MCF 10A (cell line): ENCODE results near the gene C19orf81. TPM values are rescaled to one million over a fixed set of nuclear protein-coding genes. Genes with fewer than 3 reads are reported as not detected.

Experiments used
- BruUV-seq: library from RNA; stranded (reverse); fragments of 400-500 nt; replicated peaks from 2 replicates; lab custom pipeline; 2021; lab: Mats Ljungman, UMichigan
- CTCF ChIA-PET: fragments of 300-600 bp; sonication (Branson Sonifier 250); formaldehyde crosslinking; extraction: SDS; loops from one replicate; lab custom pipeline; 2021; ENCODE audit warnings: antibody characterized with exemption, inconsistent platforms; lab: Yijun Ruan, JAX
- POLR2A ChIA-PET: fragments of 300-600, 350-650 bp; sonication (Branson Sonifier 250); formaldehyde crosslinking; extraction: SDS; loops from one replicate; lab custom pipeline; 2020; ENCODE audit warnings: antibody characterized with exemption, inconsistent platforms; lab: Yijun Ruan, JAX
- DNase-seq: peaks from one replicate; pipeline ENCODE4 v3.0.0-alpha.2; 2018; ENCODE audit not compliant: unreplicated experiment
- H3K27ac Mint-ChIP-seq: one replicate; pipeline ENCODE4 v1.8.0; 2022; ENCODE audit warnings: mild to moderate bottlenecking, low read depth, mixed read lengths; ENCODE audit not compliant: unreplicated experiment
- H3K27me3 Mint-ChIP-seq: one replicate; pipeline ENCODE4 v1.8.0; 2022; ENCODE audit warnings: mixed read lengths; ENCODE audit not compliant: insufficient read depth, unreplicated experiment
- H3K36me3 Mint-ChIP-seq: one replicate; pipeline ENCODE4 v1.8.0; 2022; ENCODE audit warnings: mild to moderate bottlenecking, moderate library complexity, mixed read lengths; ENCODE audit not compliant: insufficient read depth, unreplicated experiment
- H3K4me1 Mint-ChIP-seq: one replicate; pipeline ENCODE4 v1.8.0; 2022; ENCODE audit warnings: mixed read lengths; ENCODE audit not compliant: insufficient read depth, unreplicated experiment
- H3K4me3 Mint-ChIP-seq: one replicate; pipeline ENCODE4 v1.8.0; 2022; ENCODE audit warnings: mild to moderate bottlenecking, moderate library complexity, mixed read lengths; ENCODE audit not compliant: unreplicated experiment
- H3K9me3 Mint-ChIP-seq: one replicate; pipeline ENCODE4 v1.8.0; 2022; ENCODE audit warnings: mixed read lengths; ENCODE audit not compliant: unreplicated experiment
- CTCF ChIP-seq: fragments of 200-600 bp; IDR thresholded peaks from one replicate; pipeline ENCODE4 v1.8.0; 2022; ENCODE audit warnings: antibody characterized with exemption, mild to moderate bottlenecking; ENCODE audit not compliant: unreplicated experiment
- intact Hi-C: fragments of 100-400 bp; cut with micrococcal nuclease; formaldehyde crosslinking; loops from 2 replicates; pipeline ENCODE4 v1.14.1; 2022
- total RNA-seq: library from RNA; stranded (reverse); gene quantifications from 2 replicates; pipeline ENCODE4 v1.2.3, GENCODE V29; 2022

Gene C19orf81
- total RNA-seq, 1 experiment from 2014 or later = not detected

- CTCF ChIA-PET = no interaction called here
- Mint-ChIP-seq H3K27me3 (peaks cover 24% of the 10 kb centered on the region), H3K4me3 (no peak within 1 kb of the TSS), H3K9me3 (peaks cover 8% of the 10 kb centered on the region), H3K36me3 (no peaks in the 10 kb centered on the region), H3K4me1 (no peaks in the 10 kb centered on the region), H3K27ac (no peak within 1 kb of the TSS)
- TF ChIP-seq CTCF = no peak
- DNase-seq = no peak
- intact Hi-C loops = no loop called here
- no TSS peak for BruUV-seq
- POLR2A ChIA-PET = interaction anchor here (0.6 kb wide), 1 partner anchor 101 kb away, joined by 4 read pairs; no protein-coding TSS in a partner anchor
Observed at GRCh38 chr19:50639121-50640112, 9.8 kb upstream of the C19orf81 start, which contains the start of gene SYT3. Gene SYT3, minus strand, starts transcription at chr19:50639881. Its CDS starts 2,470 bp downstream, at chr19:50637411.

DNA sequence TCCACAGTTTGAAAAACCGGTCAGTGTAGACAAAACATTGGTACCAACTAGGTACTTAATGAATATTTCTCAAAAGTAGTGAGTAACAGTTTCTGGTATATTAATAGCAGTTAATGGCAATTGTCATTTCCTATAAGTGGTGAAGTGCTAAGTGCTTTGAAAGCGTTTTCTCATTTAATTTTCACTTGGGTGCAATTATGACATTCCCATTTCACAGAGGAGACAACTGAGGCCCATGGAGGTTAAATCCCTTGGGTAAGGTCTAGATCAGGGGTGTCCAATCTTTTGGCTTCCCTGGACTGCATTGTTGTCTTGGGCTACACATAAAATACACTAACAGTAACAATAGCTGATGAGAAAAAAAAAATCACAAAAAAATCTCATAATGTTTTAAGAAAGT is 8.9 kb upstream of the C19orf81 start:
- CTCF ChIA-PET = no interaction called here
- no TSS peak for BruUV-seq
- H3K27me3 Mint-ChIP-seq = peaks cover 24% of the 10 kb centered on the region

GRCh38 chr19:50644315-50644915 is 4.8 kb upstream of the C19orf81 start:
- BruUV-seq = no TSS peak
- Mint-ChIP-seq H3K27ac (no peak overlapping the region), H3K9me3 (no peaks in the 10 kb centered on the region), H3K4me1 (no peaks in the 10 kb centered on the region), H3K27me3 (no peaks in the 10 kb centered on the region), H3K36me3 (no peaks in the 10 kb centered on the region), H3K4me3 (no peak overlapping the region)
- DNase-seq = no peak
- POLR2A ChIA-PET = no interaction called here
- CTCF ChIA-PET = no interaction called here
- intact Hi-C loops = no loop called here
- no peak for TF ChIP-seq CTCF

More for the DNA sequence above, 8.9 kb upstream of the C19orf81 start:
- TF ChIP-seq CTCF = no peak
- H3K4me1 Mint-ChIP-seq = no peaks in the 10 kb centered on the region
- H3K9me3 Mint-ChIP-seq = peaks cover 8% of the 10 kb centered on the region
- DNase-seq = no peak
- H3K4me3 Mint-ChIP-seq = no peak overlapping the region
- no peak overlapping the region for H3K27ac Mint-ChIP-seq
- intact Hi-C loops = no loop called here
- POLR2A ChIA-PET = no interaction called here
- no peaks in the 10 kb centered on the region for H3K36me3 Mint-ChIP-seq

DNA sequence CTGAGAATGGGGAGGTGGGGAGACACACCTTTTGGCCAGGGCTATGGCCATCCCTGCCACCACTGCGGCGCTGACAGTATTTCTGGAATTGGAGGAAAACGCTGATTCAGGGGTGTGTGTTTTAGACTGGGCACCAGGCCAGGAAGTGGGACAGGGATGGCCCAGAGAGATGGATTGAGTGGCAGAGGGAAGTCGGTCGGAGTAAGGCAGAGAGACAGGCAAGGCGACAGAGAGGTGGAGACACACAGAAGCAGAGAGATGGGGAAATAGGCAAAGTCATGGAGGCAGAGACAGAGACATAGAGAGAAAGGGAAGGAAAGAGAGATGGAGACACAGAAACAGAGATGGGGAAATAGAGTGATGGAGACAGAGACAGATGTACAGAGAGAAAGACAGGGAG is 4.1 kb upstream of the C19orf81 start:
- H3K27ac Mint-ChIP-seq = no peak overlapping the region
- no peak overlapping the region for H3K4me3 Mint-ChIP-seq
- intact Hi-C loops = no loop called here
- DNase-seq = no peak
- H3K9me3 Mint-ChIP-seq = peaks cover 6% of the 10 kb centered on the region
- no peaks in the 10 kb centered on the region for H3K27me3 Mint-ChIP-seq
- ChIA-PET POLR2A (no interaction called here), CTCF (interaction anchor here (0.7 kb wide), 1 partner anchor 9 kb away, joined by 3 read pairs; no protein-coding TSS in a partner anchor)
- no peaks in the 10 kb centered on the region for H3K4me1 Mint-ChIP-seq
- no TSS peak for BruUV-seq
- H3K36me3 Mint-ChIP-seq = no peaks in the 10 kb centered on the region
- TF ChIP-seq CTCF = no peak
